ENCODE results near the gene P2RY6. TPM values are rescaled to one million over a fixed set of nuclear protein-coding genes. Genes with fewer than 3 reads are reported as not detected.
A peak's percentile ranks its signal among the peaks of the same experiment; 100 is the strongest.

Gene P2RY6
- total RNA-seq, 1 donor from 2014 or later = not detected

DNA sequence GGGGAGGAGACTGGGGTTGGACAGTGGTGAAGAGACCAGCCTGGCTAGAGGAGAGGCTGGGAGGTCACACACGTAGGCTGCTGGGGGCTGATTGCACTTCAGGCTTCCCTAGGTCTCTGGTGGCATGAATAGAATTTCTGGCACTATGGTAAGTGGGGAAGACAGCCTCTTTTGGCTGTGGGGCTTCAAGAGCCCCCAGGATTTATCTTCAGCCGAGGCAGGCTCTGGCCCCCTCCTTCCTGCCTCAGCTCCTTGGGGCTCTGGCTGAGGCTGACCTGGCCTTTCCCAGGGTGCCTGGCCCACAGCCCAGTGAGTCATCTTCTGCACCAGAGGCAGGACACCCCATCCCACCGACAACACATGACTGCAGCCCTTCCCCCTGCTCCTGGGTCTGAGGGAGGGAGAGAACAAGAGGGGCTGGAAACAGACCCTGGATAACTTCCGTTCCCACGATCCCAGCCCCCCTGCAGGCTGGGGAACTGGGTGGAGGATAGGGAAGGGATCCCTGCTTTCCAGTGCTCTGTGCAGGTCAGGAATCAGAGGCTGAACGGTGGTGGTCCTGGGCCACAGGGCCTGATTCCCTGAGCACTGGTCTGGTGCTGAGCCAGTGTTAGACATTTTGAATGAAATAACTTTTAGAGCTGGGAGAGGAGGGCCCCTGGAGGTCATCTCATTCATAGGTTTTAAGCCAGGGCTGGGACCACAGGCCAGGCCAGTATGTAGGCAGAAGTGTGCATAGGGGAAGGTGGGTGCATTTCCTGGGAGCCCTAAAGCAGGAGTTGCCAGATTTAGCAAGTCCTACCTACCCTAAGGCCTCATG lies 62.5 kb downstream of the P2RY6 start:
- Mint-ChIP-seq H3K27ac (ENCODE audit: unreplicated experiment) (peak overlapping the region; percentile 95), H3K4me3 (ENCODE audit: unreplicated experiment) (peak overlapping the region; percentile 44), H3K4me1 (ENCODE audit: unreplicated experiment) (peaks cover 68% of the 10 kb centered on the region), H3K36me3 (ENCODE audit: unreplicated experiment) (no peaks in the 10 kb centered on the region), H3K27me3 (ENCODE audit: unreplicated experiment) (no peaks in the 10 kb centered on the region), H3K9me3 (ENCODE audit: unreplicated experiment) (no peaks in the 10 kb centered on the region)
- no peak for DNase-seq (ENCODE audit: extremely low spot score, unreplicated experiment)
- TF ChIP-seq, protein P1, sequence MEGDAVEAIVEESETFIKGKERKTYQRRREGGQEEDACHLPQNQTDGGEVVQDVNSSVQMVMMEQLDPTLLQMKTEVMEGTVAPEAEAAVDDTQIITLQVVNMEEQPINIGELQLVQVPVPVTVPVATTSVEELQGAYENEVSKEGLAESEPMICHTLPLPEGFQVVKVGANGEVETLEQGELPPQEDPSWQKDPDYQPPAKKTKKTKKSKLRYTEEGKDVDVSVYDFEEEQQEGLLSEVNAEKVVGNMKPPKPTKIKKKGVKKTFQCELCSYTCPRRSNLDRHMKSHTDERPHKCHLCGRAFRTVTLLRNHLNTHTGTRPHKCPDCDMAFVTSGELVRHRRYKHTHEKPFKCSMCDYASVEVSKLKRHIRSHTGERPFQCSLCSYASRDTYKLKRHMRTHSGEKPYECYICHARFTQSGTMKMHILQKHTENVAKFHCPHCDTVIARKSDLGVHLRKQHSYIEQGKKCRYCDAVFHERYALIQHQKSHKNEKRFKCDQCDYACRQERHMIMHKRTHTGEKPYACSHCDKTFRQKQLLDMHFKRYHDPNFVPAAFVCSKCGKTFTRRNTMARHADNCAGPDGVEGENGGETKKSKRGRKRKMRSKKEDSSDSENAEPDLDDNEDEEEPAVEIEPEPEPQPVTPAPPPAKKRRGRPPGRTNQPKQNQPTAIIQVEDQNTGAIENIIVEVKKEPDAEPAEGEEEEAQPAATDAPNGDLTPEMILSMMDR (IDR thresholded peaks at IDR 0.05) = no peak

DNA sequence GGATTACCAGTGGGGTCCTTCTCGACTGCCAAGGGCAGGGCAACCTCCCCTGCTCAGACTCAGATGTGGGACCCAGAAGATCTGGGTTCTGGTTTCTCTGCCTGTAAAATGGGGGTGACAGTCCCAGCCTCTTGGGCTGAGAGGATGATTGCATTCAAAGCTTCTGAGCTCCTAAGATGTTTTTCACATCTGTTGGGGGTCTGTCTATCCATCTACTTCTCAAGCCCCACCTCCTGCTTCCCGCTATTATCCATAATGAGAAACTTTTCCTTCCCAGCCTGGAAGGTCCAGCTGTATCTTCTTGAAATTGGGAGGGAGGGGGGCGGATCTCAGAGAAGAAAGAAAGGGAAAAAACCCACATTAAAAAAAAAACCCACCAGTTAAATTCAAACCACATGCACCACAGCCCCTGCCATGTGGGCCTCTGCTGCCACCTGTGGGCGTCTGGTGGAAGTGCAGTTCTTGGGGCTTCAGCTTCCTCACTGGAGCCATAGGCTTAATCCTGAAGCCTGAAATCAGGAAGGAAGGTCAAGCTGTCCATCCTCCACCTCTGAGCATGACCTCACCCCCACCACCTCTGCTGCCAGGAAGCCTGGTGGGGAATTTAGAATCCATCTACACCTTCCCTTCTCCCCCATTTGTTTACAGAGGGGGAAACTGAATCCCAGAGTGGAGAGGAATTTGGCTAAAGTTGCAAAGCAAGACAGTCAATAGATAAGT lies 63.2 kb downstream of the P2RY6 start:
- H3K4me3 Mint-ChIP-seq (ENCODE audit: unreplicated experiment) = no peak overlapping the region
- no peaks in the 10 kb centered on the region for H3K9me3 Mint-ChIP-seq (ENCODE audit: unreplicated experiment)
- H3K27ac Mint-ChIP-seq (ENCODE audit: unreplicated experiment) = peak overlapping the region; percentile 95
- H3K27me3 Mint-ChIP-seq (ENCODE audit: unreplicated experiment) = no peaks in the 10 kb centered on the region
- no peaks in the 10 kb centered on the region for H3K36me3 Mint-ChIP-seq (ENCODE audit: unreplicated experiment)
- H3K4me1 Mint-ChIP-seq (ENCODE audit: unreplicated experiment) = peaks cover 61% of the 10 kb centered on the region
- peak; percentile 97 for DNase-seq (ENCODE audit: extremely low spot score, unreplicated experiment)
- TF ChIP-seq, protein P1 (IDR thresholded peaks at IDR 0.05) = peak; percentile 97

DNA sequence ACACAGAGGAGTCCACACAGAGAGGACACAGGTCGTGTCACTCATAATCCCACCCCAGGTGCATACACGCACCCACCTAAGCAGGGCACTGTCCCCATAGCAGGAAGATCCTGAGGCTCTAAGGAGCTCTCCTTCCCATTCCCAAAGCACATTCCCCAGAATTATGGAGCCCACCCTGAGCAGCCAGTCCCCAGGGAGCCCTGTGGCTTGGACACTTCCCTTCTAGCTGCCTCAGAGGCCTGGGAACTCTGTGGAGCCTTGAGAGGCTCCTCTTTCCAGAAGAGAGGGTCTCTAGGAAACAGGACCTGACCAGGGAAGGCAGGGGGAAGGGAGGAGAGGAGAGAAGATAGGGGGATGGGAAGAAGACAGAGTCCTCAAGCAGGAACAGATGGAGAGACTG lies 65.7 kb downstream of the P2RY6 start:
- peaks cover 2% of the 10 kb centered on the region for H3K36me3 Mint-ChIP-seq (ENCODE audit: unreplicated experiment)
- H3K4me1 Mint-ChIP-seq (ENCODE audit: unreplicated experiment) = peaks cover 44% of the 10 kb centered on the region

DNA sequence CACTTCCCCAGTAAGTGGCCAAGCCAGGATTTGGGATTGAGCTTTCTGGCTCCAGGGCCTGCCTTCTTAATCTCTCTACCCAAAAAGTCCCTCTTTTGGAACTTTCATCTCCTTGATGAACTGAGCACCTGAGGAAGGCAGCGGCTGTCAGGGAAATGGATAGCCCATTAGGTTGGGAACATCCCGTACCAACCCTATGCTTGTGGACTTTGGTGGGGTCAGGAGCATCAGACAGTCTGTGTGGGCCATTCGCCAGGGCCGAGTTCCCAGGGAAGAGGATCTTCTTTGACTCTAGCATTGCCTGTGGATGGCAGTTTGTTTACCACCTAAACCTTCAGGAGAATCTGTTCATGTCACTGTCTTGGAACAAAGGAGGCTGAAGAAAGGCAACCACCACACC lies 66.1 kb downstream of the P2RY6 start:
- H3K27ac Mint-ChIP-seq (ENCODE audit: unreplicated experiment) = no peak overlapping the region
- DNase-seq (ENCODE audit: extremely low spot score, unreplicated experiment) = no peak
- H3K27me3 Mint-ChIP-seq (ENCODE audit: unreplicated experiment) = no peaks in the 10 kb centered on the region
- TF ChIP-seq, protein P1 (IDR thresholded peaks at IDR 0.05) = no peak
- H3K4me3 Mint-ChIP-seq (ENCODE audit: unreplicated experiment) = no peak overlapping the region
- no peaks in the 10 kb centered on the region for H3K9me3 Mint-ChIP-seq (ENCODE audit: unreplicated experiment)
- H3K36me3 Mint-ChIP-seq (ENCODE audit: unreplicated experiment) = peaks cover 2% of the 10 kb centered on the region
- peaks cover 41% of the 10 kb centered on the region for H3K4me1 Mint-ChIP-seq (ENCODE audit: unreplicated experiment)

More for the DNA sequence above, 65.7 kb downstream of the P2RY6 start:
- no peak for DNase-seq (ENCODE audit: extremely low spot score, unreplicated experiment)
- Mint-ChIP-seq H3K4me3 (ENCODE audit: unreplicated experiment) (no peak overlapping the region), H3K27ac (ENCODE audit: unreplicated experiment) (no peak overlapping the region), H3K27me3 (ENCODE audit: unreplicated experiment) (no peaks in the 10 kb centered on the region), H3K9me3 (ENCODE audit: unreplicated experiment) (no peaks in the 10 kb centered on the region)
- TF ChIP-seq, protein P1 (IDR thresholded peaks at IDR 0.05) = no peak

DNA sequence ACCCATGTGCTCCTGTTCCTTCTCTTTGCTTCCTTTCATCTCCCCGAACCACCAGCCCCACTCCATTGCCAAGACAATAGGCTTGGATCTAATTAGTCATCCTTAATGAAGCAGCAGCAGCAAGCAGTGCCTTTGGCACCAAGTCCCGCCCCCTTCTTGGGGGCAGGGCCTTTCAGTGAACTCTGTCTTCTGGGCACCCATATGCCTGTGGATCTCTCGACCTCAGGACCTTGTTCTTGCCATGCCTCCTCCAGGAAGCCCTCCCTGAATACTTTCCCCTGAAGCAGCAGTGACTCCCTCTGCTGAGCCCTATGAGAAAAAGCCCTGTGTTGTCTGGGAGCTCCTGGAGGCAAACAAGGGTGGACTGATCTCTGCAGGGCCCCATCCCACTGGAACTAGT lies 68.0 kb downstream of the P2RY6 start:
- no peak overlapping the region for H3K4me3 Mint-ChIP-seq (ENCODE audit: unreplicated experiment)
- TF ChIP-seq, protein P1 (IDR thresholded peaks at IDR 0.05) = no peak
- H3K36me3 Mint-ChIP-seq (ENCODE audit: unreplicated experiment) = peaks cover 2% of the 10 kb centered on the region
- no peak overlapping the region for H3K27ac Mint-ChIP-seq (ENCODE audit: unreplicated experiment)
- peaks cover 30% of the 10 kb centered on the region for H3K4me1 Mint-ChIP-seq (ENCODE audit: unreplicated experiment)
- DNase-seq (ENCODE audit: extremely low spot score, unreplicated experiment) = no peak
- no peaks in the 10 kb centered on the region for H3K27me3 Mint-ChIP-seq (ENCODE audit: unreplicated experiment)
- no peaks in the 10 kb centered on the region for H3K9me3 Mint-ChIP-seq (ENCODE audit: unreplicated experiment)

Measured in osteocyte (in vitro differentiated cells).